Gastrocnemius medialis (tissue), 4 donors: ENCODE measurements around the gene RBP4. TPM values are rescaled to one million over a fixed set of nuclear protein-coding genes. Genes with fewer than 3 reads are reported as not detected.
A peak's percentile ranks its signal among the peaks of the same experiment; 100 is the strongest.

Experiments used
- ATAC-seq, 2 donors: fragments of 150-250 bp; one replicate each; pipeline ENCODE4 v1.9.1; 2016
- DNase-seq, 2 donors: peaks; one replicate each; pipeline ENCODE4 v3.0.0-alpha.2; 2019
- H3K27ac ChIP-seq, 4 donors: fragments of 200-600 bp; sonication (generic); 1 replicate in 1 of 4; 2 replicates in 3 of 4; pipeline ENCODE4 v1.5.1; 2016 to 2018; ENCODE audit warnings: mild to moderate bottlenecking in 2 of 4, moderate library complexity in 1 of 4
- H3K27me3 ChIP-seq, 3 donors: fragments of 200-600 bp; sonication (generic) in 2 of 3; 1 replicate in 1 of 3; 2 replicates in 2 of 3; pipeline versions ENCODE4 v1.5.1 to v1.6.0; 2016 to 2019; ENCODE audit warnings: mild to moderate bottlenecking in 1 of 3, moderate library complexity in 1 of 3
- H3K36me3 ChIP-seq, 2 donors: fragments of 200-600 bp; sonication (generic) in 1 of 2; one replicate each; pipeline ENCODE4 v1.5.1; 2017 to 2018
- H3K4me1 ChIP-seq, 2 donors: fragments of 200-600 bp; sonication (generic) in 1 of 2; one replicate each; pipeline ENCODE4 v1.5.1; 2016 to 2017; ENCODE audit warnings: mild to moderate bottlenecking in 2 of 2
- H3K4me3 ChIP-seq, 4 donors: fragments of 200-600 bp; sonication (generic) in 3 of 4; 1 replicate in 1 of 4; 2 replicates in 3 of 4; pipeline ENCODE4 v1.5.1; 2016 to 2019; ENCODE audit warnings: mild to moderate bottlenecking in 2 of 4
- H3K9me3 ChIP-seq, 3 donors: fragments of 200-600 bp; sonication (generic) in 2 of 3; 1 replicate in 1 of 3; 2 replicates in 2 of 3; pipeline ENCODE4 v1.5.1; 2016 to 2019
- POLR2A ChIP-seq, 2 donors: fragments of 450-650 bp; IDR thresholded peaks; one replicate each; pipeline ENCODE4 v1.6.1; 2017; ENCODE audit warnings: antibody characterized with exemption in 2 of 2, mild to moderate bottlenecking in 2 of 2, moderate library complexity in 2 of 2
- in situ Hi-C, 4 donors: fragments of 200-750 bp; cut with MboI; loops; one replicate each; pipeline versions ENCODE4 v1.15.0 to v1.8.0; 2017; ENCODE audit warnings: low sequenced_read_pairs in 4 of 4
- intact Hi-C: fragments of 100-400 bp; cut with DNase I; formaldehyde crosslinking; loops from one replicate; pipeline ENCODE4 v1.15.1; 2023; ENCODE audit warnings: low total_unique reads
- total RNA-seq, 4 donors: library from RNA; depleted of rRNA; stranded (reverse); fragments of >200 nt; gene quantifications; one replicate each; pipeline versions ENCODE4 v1.1.0 to v1.2.3, GENCODE V29; 2016
- TF ChIP-seq, protein P1 (sequence below), 5 experiments: fragments of 450-650 bp in 3 of 5; fragments of 200-600 bp in 2 of 5; sonication (generic) in 2 of 5; IDR thresholded peaks in 4 of 5; conservative IDR thresholded peaks in 1 of 5; 1 replicate in 4 of 5; 2 replicates in 1 of 5; pipeline ENCODE4 v1.5.1; 2016 to 2019; ENCODE audit warnings: antibody characterized with exemption in 5 of 5, mild to moderate bottlenecking in 3 of 5, moderate library complexity in 3 of 5

The RBP4 gene
- total RNA-seq, 4 donors from 2014 or later: 3.8 to 16.2 (median 7.7) TPM

DNA sequence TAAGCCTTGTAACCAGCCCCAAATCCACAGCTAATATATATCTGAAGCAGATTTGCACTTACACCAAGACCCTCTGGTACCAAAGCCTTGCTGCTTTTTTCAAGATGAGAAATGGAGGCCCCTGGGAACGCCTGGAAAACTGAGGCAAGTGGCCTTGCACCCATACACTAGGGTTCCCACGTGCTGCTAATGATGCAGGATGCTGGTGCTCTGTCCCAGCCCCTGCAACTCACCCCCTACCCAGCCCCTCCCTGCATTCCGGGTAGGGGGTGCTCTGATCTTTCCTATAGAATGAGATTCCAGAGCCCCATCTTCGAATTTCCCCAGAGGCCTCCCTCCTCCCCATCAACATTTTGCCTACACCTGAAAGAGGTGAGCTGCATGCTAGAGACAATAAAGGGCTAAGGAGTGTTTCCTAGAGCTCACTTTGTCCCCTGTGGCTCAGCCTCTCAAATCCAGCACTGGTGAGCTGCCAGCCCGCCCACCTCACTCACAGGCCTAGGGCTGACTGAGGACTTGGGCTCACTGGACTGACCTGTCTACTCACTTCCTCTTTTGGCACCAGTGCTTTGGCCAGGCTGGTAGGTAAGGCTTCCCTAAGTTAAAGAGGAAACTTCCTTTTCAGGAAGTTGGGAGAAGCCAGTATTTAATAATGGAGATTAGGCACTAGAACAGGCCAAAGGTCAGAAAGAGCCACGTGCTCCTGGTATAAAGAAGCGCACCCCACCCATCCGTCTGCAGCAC is 9.8 kb downstream of the RBP4 start:
- TF ChIP-seq, protein P1, sequence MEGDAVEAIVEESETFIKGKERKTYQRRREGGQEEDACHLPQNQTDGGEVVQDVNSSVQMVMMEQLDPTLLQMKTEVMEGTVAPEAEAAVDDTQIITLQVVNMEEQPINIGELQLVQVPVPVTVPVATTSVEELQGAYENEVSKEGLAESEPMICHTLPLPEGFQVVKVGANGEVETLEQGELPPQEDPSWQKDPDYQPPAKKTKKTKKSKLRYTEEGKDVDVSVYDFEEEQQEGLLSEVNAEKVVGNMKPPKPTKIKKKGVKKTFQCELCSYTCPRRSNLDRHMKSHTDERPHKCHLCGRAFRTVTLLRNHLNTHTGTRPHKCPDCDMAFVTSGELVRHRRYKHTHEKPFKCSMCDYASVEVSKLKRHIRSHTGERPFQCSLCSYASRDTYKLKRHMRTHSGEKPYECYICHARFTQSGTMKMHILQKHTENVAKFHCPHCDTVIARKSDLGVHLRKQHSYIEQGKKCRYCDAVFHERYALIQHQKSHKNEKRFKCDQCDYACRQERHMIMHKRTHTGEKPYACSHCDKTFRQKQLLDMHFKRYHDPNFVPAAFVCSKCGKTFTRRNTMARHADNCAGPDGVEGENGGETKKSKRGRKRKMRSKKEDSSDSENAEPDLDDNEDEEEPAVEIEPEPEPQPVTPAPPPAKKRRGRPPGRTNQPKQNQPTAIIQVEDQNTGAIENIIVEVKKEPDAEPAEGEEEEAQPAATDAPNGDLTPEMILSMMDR (IDR thresholded peaks at IDR 0.05 in 4 of 5, conservative IDR thresholded peaks at IDR 0.05 in 1 of 5): no peak
- TF ChIP-seq POLR2A (IDR thresholded peaks at IDR 0.05): no peak
- intact Hi-C loops (no loop called here), in situ Hi-C loops (no loop called here)
- Histone ChIP-seq H3K9me3 (no peaks in the 10 kb centered on the region), H3K4me3 (no peak overlapping the region), H3K36me3 (no peaks in the 10 kb centered on the region), H3K27me3 (no peaks in the 10 kb centered on the region), H3K4me1 (no peaks in the 10 kb centered on the region), H3K27ac (no peak overlapping the region)
- ATAC-seq: peak in 1 of 2 donors; percentile 49
- no peak for DNase-seq

GRCh38 chr10:93590638-93591037 is 10.4 kb downstream of the RBP4 start:
- Histone ChIP-seq H3K4me1 (no peaks in the 10 kb centered on the region), H3K27ac (no peak overlapping the region), H3K27me3 (no peaks in the 10 kb centered on the region), H3K36me3 (no peaks in the 10 kb centered on the region), H3K9me3 (no peaks in the 10 kb centered on the region), H3K4me3 (no peak overlapping the region)
- no peak for DNase-seq
- ATAC-seq: no peak
- intact Hi-C loops (no loop called here), in situ Hi-C loops (no loop called here)
- TF ChIP-seq POLR2A (IDR thresholded peaks at IDR 0.05): no peak
- TF ChIP-seq, protein P1 (IDR thresholded peaks at IDR 0.05 in 4 of 5, conservative IDR thresholded peaks at IDR 0.05 in 1 of 5): no peak

GRCh38 chr10:93589648-93590562 is 11.1 kb downstream of the RBP4 start:
- Histone ChIP-seq H3K36me3 (no peaks in the 10 kb centered on the region), H3K4me1 (no peaks in the 10 kb centered on the region), H3K4me3 (no peak overlapping the region), H3K27ac (no peak overlapping the region), H3K9me3 (no peaks in the 10 kb centered on the region), H3K27me3 (no peaks in the 10 kb centered on the region)
- intact Hi-C loops (no loop called here), in situ Hi-C loops (no loop called here)
- TF ChIP-seq, protein P1 (IDR thresholded peaks at IDR 0.05 in 4 of 5, conservative IDR thresholded peaks at IDR 0.05 in 1 of 5): no peak
- TF ChIP-seq POLR2A (IDR thresholded peaks at IDR 0.05): no peak
- no peak for ATAC-seq
- DNase-seq: no peak

GRCh38 chr10:93584445-93584844 is 16.6 kb downstream of the RBP4 start:
- no peaks in the 10 kb centered on the region for H3K27me3 ChIP-seq
- in situ Hi-C loops: no loop called here
- H3K36me3 ChIP-seq: no peaks in the 10 kb centered on the region
- H3K9me3 ChIP-seq: no peaks in the 10 kb centered on the region
- no peak overlapping the region for H3K27ac ChIP-seq
- no peaks in the 10 kb centered on the region for H3K4me1 ChIP-seq
- no peak overlapping the region for H3K4me3 ChIP-seq
- intact Hi-C loops: no loop called here
- no peak for DNase-seq
- TF ChIP-seq, protein P1 (IDR thresholded peaks at IDR 0.05 in 4 of 5, conservative IDR thresholded peaks at IDR 0.05 in 1 of 5): no peak
- TF ChIP-seq POLR2A (IDR thresholded peaks at IDR 0.05): no peak
- no peak for ATAC-seq
